Karpas-422 (cell line): ENCODE data around the gene SLC24A4. TPM values are rescaled to one million over a fixed set of nuclear protein-coding genes. Genes with fewer than 3 reads are reported as not detected.

ENCODE experiments used
- DNase-seq: peaks from one replicate; pipeline ENCODE4 v3.0.0-alpha.2; 2015
- H2AFZ ChIP-seq: fragments of 200-600 bp; sonication (generic); 2 replicates; pipeline ENCODE4 v1.6.1; 2014; ENCODE audit warnings: antibody characterized with exemption, low read length, mixed read lengths
- H3K27ac ChIP-seq: fragments of 200-600 bp; sonication (generic); 2 replicates; pipeline ENCODE4 v1.5.1; 2014; ENCODE audit warnings: mild to moderate bottlenecking, low read length, moderate library complexity
- H3K27me3 ChIP-seq: fragments of 200-600 bp; sonication (generic); 2 replicates; pipeline ENCODE4 v1.6.1; 2014; ENCODE audit warnings: low read length, mixed read lengths
- H3K36me3 ChIP-seq: fragments of 200-600 bp; sonication (generic); 2 replicates; pipeline ENCODE4 v1.6.1; 2014; ENCODE audit warnings: low read length, mixed read lengths; ENCODE audit not compliant: insufficient read depth
- H3K4me1 ChIP-seq: fragments of 200-600 bp; sonication (generic); 2 replicates; pipeline ENCODE4 v1.6.1; 2014; ENCODE audit warnings: mild to moderate bottlenecking, low read length, mixed read lengths
- H3K4me2 ChIP-seq: fragments of 200-600 bp; sonication (generic); 2 replicates; pipeline ENCODE4 v1.6.1; 2014; ENCODE audit warnings: low read length, low read depth, mild to moderate bottlenecking; ENCODE audit not compliant: poor library complexity, severe bottlenecking
- H3K4me3 ChIP-seq: fragments of 200-600 bp; sonication (generic); 2 replicates; pipeline ENCODE4 v1.5.1; 2014; ENCODE audit warnings: mild to moderate bottlenecking, antibody characterized with exemption, low read length, mixed read lengths
- H3K79me2 ChIP-seq: fragments of 200-600 bp; sonication (generic); 2 replicates; pipeline ENCODE4 v1.6.1; 2014; ENCODE audit warnings: mild to moderate bottlenecking, low read length, mixed read lengths
- H3K9ac ChIP-seq: fragments of 200-600 bp; sonication (generic); 2 replicates; pipeline ENCODE4 v1.6.0; 2014; ENCODE audit warnings: low read length
- H3K9me2 ChIP-seq: fragments of 200-600 bp; sonication (generic), shearing (Covaris generic); replicated peaks from 2 replicates; pipeline ENCODE4 v1.6.0; 2014; ENCODE audit warnings: mild to moderate bottlenecking, low read length, moderate library complexity; ENCODE audit not compliant: insufficient read depth
- H3K9me3 ChIP-seq: fragments of 300-700, 200-600 bp; sonication (generic); 2 replicates; pipeline ENCODE4 v1.6.1; 2014; ENCODE audit warnings: low read length, mixed read lengths
- H4K20me1 ChIP-seq: fragments of 200-600 bp; sonication (generic); 2 replicates; pipeline ENCODE4 v1.6.1; 2014; ENCODE audit warnings: mild to moderate bottlenecking, antibody characterized with exemption, low read length, low read depth; ENCODE audit not compliant: insufficient read depth
- total RNA-seq: library from RNA; depleted of rRNA; stranded (reverse); fragments of >200 nt; shearing (Covaris generic); gene quantifications from 2 replicates; pipeline ENCODE4 v1.2.3, GENCODE V29; 2014; ENCODE audit warnings: low replicate concordance

Gene SLC24A4
- total RNA-seq, 1 experiment from 2014 or later: not detected

GRCh38 chr14:92514844-92515514 is 192.0 kb downstream of the SLC24A4 start:
- Histone ChIP-seq H4K20me1 (0 out of 2 replicates have a peak, but pooled peaks cover 2% of the 10 kb centered on the region), H3K79me2 (no peaks in the 10 kb centered on the region), H3K27me3 (no peaks in the 10 kb centered on the region), H3K9me3 (no peaks in the 10 kb centered on the region), H3K9ac (no peak overlapping the region), H3K36me3 (no peaks in the 10 kb centered on the region), H2AFZ (no peak overlapping the region), H3K4me3 (no peak overlapping the region), H3K4me1 (no peaks in the 10 kb centered on the region), H3K27ac (no peak overlapping the region), H3K4me2 (no peak overlapping the region), H3K9me2 (no peaks in the 10 kb centered on the region)
- no peak for DNase-seq

- H3K9ac ChIP-seq: no peak overlapping the region
- no peaks in the 10 kb centered on the region for H3K79me2 ChIP-seq
- H3K27me3 ChIP-seq: no peaks in the 10 kb centered on the region
- no peak overlapping the region for H2AFZ ChIP-seq
- DNase-seq: no peak
- H4K20me1 ChIP-seq: 0 out of 2 replicates have a peak, but pooled peaks cover 2% of the 10 kb centered on the region
- H3K4me1 ChIP-seq: no peaks in the 10 kb centered on the region
- no peaks in the 10 kb centered on the region for H3K9me2 ChIP-seq
- no peak overlapping the region for H3K4me3 ChIP-seq
- H3K36me3 ChIP-seq: no peaks in the 10 kb centered on the region
- H3K9me3 ChIP-seq: no peaks in the 10 kb centered on the region
- no peak overlapping the region for H3K4me2 ChIP-seq
- H3K27ac ChIP-seq: no peak overlapping the region
Observed at GRCh38 chr14:92515546-92516343, 192.8 kb downstream of the SLC24A4 start.

- Histone ChIP-seq H3K4me3 (no peak overlapping the region), H3K4me2 (no peak overlapping the region), H3K9me3 (no peaks in the 10 kb centered on the region), H3K9me2 (no peaks in the 10 kb centered on the region), H4K20me1 (0 out of 2 replicates have a peak, but pooled peaks cover 2% of the 10 kb centered on the region), H2AFZ (no peak overlapping the region), H3K79me2 (no peaks in the 10 kb centered on the region), H3K27me3 (no peaks in the 10 kb centered on the region), H3K9ac (no peak overlapping the region), H3K4me1 (no peaks in the 10 kb centered on the region), H3K36me3 (no peaks in the 10 kb centered on the region), H3K27ac (no peak overlapping the region)
- no peak for DNase-seq
Observed at GRCh38 chr14:92516344-92516965, 193.5 kb downstream of the SLC24A4 start.

GRCh38 chr14:92516966-92517506 is 194.1 kb downstream of the SLC24A4 start:
- Histone ChIP-seq H4K20me1 (0 out of 2 replicates have a peak, but pooled peaks cover 2% of the 10 kb centered on the region), H2AFZ (no peak overlapping the region), H3K79me2 (no peaks in the 10 kb centered on the region), H3K4me3 (no peak overlapping the region), H3K36me3 (no peaks in the 10 kb centered on the region), H3K4me1 (no peaks in the 10 kb centered on the region), H3K9ac (no peak overlapping the region), H3K27me3 (no peaks in the 10 kb centered on the region), H3K27ac (no peak overlapping the region), H3K9me3 (no peaks in the 10 kb centered on the region), H3K4me2 (no peak overlapping the region), H3K9me2 (no peaks in the 10 kb centered on the region)
- no peak for DNase-seq

- DNase-seq: no peak
- no peak overlapping the region for H3K4me3 ChIP-seq
- H3K9ac ChIP-seq: no peak overlapping the region
- H3K79me2 ChIP-seq: no peaks in the 10 kb centered on the region
- H3K4me2 ChIP-seq: no peak overlapping the region
- no peaks in the 10 kb centered on the region for H3K27me3 ChIP-seq
- H2AFZ ChIP-seq: no peak overlapping the region
- H3K36me3 ChIP-seq: no peaks in the 10 kb centered on the region
- H3K27ac ChIP-seq: no peak overlapping the region
- H3K9me3 ChIP-seq: no peaks in the 10 kb centered on the region
- H4K20me1 ChIP-seq: 0 out of 2 replicates have a peak, but pooled peaks cover 2% of the 10 kb centered on the region
- H3K4me1 ChIP-seq: no peaks in the 10 kb centered on the region
- no peaks in the 10 kb centered on the region for H3K9me2 ChIP-seq
Observed at GRCh38 chr14:92517761-92518160, 194.8 kb downstream of the SLC24A4 start.

GRCh38 chr14:92519246-92520101 is 196.5 kb downstream of the SLC24A4 start:
- Histone ChIP-seq H2AFZ (no peak overlapping the region), H3K4me1 (no peaks in the 10 kb centered on the region), H3K27ac (no peak overlapping the region), H3K9me2 (no peaks in the 10 kb centered on the region), H3K79me2 (no peaks in the 10 kb centered on the region), H3K9ac (no peak overlapping the region), H3K4me3 (no peak overlapping the region), H4K20me1 (0 out of 2 replicates have a peak, but pooled peaks cover 2% of the 10 kb centered on the region), H3K36me3 (no peaks in the 10 kb centered on the region), H3K9me3 (no peaks in the 10 kb centered on the region), H3K4me2 (no peak overlapping the region), H3K27me3 (no peaks in the 10 kb centered on the region)
- no peak for DNase-seq

- Histone ChIP-seq H3K27me3 (no peaks in the 10 kb centered on the region), H3K36me3 (no peaks in the 10 kb centered on the region), H3K9me3 (no peaks in the 10 kb centered on the region), H3K4me2 (no peak overlapping the region), H4K20me1 (0 out of 2 replicates have a peak, but pooled peaks cover 2% of the 10 kb centered on the region), H3K9ac (no peak overlapping the region), H3K79me2 (no peaks in the 10 kb centered on the region), H3K9me2 (no peaks in the 10 kb centered on the region), H3K4me3 (no peak overlapping the region), H2AFZ (no peak overlapping the region), H3K27ac (no peak overlapping the region), H3K4me1 (no peaks in the 10 kb centered on the region)
- no peak for DNase-seq
Observed at GRCh38 chr14:92520102-92521057, 197.4 kb downstream of the SLC24A4 start.
